ENCODE results near the gene TFB1M. TPM values are rescaled to one million over a fixed set of nuclear protein-coding genes. Genes with fewer than 3 reads are reported as not detected.
A peak's percentile ranks its signal among the peaks of the same experiment; 100 is the strongest.

The TFB1M gene
- total RNA-seq, 1 donor from 2014 or later = 31.2 TPM

DNA sequence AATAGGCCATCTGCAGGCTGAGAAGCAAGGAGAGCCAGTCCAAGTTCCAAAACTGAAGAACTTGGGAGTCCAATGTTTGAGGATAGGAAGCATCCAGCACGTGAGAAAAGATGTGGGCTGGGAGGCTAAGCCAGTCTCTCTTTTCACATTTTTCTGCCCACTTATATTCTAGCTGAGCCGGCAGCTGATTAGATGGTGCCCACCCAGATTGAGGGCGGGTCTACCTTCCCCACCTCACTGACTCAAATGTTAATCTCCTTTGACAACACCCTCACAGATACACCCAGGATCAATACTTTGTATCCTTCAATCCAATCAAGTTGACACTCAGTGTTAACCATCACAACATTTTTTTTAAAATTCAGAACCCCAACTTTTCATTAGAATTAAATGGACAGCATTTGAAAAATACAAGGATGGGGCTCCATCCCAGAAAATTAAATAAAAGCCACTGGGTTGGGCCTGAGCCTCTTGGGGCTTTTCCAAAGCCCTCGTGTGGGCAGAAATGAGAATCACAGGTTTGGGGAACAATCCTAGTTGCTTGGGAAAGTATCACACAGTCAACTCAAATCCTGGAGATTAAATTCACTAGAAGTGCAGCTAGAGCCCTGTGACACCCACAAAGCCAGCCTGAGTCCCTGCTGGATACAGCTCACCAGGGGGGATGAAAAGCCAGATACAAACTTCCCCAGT is 48.3 kb downstream of the TFB1M start:
- H3K27me3 Mint-ChIP-seq (ENCODE audit: insufficient read depth) = no peaks in the 10 kb centered on the region
- no peak for DNase-seq (ENCODE audit: low spot score)
- peaks cover 15% of the 10 kb centered on the region for H3K36me3 Mint-ChIP-seq (ENCODE audit: low read depth)
- peaks cover 6% of the 10 kb centered on the region for H3K4me1 Mint-ChIP-seq (ENCODE audit: low read depth)
- no peaks in the 10 kb centered on the region for H3K9me3 Mint-ChIP-seq
- H3K4me3 Mint-ChIP-seq = no peak overlapping the region
- intact Hi-C loops (cut with micrococcal nuclease) = no loop called here
- no peak overlapping the region for H3K27ac Mint-ChIP-seq

DNA sequence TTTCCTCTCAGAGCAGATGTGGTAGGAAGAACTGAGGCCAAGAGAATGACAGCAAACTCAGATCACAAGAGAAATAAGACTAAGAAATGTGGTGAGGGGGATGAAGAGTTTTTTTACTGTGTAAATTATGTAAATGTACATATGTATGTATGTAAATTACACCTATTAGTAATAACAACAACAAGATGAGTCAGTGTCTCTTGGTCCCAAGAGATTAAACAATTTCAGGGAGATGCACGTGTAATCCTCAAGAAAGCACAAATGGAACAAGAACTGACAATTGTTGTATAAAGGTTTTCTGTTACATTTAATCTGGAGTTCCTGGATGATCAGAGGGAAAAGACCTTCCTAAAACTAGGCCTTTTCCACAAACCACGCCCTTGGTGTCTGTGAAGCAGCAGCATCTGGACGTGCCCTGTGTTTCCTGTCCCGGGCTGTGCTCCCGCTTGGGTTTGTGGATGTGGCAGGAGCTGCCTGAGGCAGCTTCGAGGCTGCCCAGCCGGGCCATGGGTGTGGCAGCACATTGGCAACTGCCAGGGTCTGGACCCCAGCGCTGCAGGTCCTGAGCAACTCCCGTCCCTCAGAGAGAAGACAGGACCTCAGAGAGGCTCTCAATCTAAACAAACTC is 49.5 kb downstream of the TFB1M start:
- H3K9me3 Mint-ChIP-seq = no peaks in the 10 kb centered on the region
- peaks cover 14% of the 10 kb centered on the region for H3K36me3 Mint-ChIP-seq (ENCODE audit: low read depth)
- H3K4me1 Mint-ChIP-seq (ENCODE audit: low read depth) = peaks cover 6% of the 10 kb centered on the region
- H3K4me3 Mint-ChIP-seq = no peak overlapping the region
- intact Hi-C loops (cut with micrococcal nuclease) = no loop called here
- DNase-seq (ENCODE audit: low spot score) = no peak
- no peaks in the 10 kb centered on the region for H3K27me3 Mint-ChIP-seq (ENCODE audit: insufficient read depth)
- no peak overlapping the region for H3K27ac Mint-ChIP-seq

GRCh38 chr6:155263373-155264063 is 50.8 kb downstream of the TFB1M start, which contains the start of gene CLDN20:
TSS of gene CLDN20 (plus strand) at chr6:155264013. CDS start at chr6:155275720, 11,707 bp downstream.
- Mint-ChIP-seq H3K4me3 (no peak within 1 kb of the TSS), H3K27me3 (ENCODE audit: insufficient read depth) (no peaks in the 10 kb centered on the region), H3K36me3 (ENCODE audit: low read depth) (peaks cover 13% of the 10 kb centered on the region), H3K27ac (no peak within 1 kb of the TSS), H3K9me3 (no peaks in the 10 kb centered on the region), H3K4me1 (ENCODE audit: low read depth) (peaks cover 6% of the 10 kb centered on the region)
- intact Hi-C loops (cut with micrococcal nuclease) = no loop called here
- DNase-seq (ENCODE audit: low spot score) = no peak

DNA sequence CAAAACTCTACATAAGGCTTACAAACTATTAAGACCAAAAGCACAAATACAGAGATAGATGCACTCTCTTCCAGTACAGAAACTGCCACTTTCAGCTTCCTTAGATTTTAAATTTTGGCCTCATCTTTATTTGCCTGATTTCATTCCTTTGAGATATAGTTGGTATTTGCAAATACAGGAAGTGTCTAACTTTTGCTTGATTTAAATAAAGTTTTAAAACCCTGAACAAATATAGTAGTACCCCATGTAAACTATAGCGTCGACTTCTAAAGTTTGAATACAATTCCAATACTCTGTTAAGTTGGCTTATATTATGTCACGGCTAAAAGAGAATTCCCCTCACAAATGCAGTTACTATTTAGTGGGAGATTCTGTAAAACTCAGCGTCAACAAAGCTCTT is 51.6 kb downstream of the TFB1M start:
- no peak for DNase-seq (ENCODE audit: low spot score)

DNA sequence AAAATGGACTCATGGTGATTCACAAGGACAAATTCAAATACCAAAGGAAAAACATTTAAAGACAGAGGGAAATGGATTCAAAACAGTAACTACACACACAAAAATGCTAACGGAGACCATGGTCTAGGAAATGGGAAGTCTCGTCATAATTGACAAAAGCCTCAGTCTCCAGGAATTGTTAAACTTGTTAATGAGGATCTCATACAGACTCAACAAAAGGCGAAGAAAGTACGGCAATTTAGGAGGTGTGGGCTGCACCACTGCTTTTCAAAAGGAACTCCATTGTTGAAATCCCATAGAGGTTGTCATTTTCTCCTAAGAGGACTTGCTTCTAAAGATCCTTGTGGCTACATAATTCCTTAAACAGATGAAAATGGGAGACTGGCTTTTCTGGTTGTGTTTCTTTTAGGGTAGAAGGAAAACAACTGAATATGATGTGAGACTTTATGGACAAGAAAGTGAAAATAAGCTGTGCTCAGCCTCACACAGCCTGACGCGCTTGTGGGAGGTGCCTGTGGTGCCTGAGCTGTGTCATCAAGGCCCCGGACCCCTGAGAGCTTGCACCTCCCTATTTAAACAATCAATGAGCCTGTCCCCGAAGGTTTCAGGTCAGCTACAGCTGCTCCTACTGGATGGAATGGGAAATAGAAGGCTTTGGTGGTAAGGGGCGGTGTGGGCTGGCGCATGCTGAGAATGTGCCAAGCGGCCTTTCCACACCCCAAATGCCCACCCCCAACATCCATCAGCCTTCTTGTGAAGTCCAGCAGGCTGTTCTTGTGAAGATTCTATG is 53.0 kb downstream of the TFB1M start:
- Mint-ChIP-seq H3K27me3 (ENCODE audit: insufficient read depth) (no peaks in the 10 kb centered on the region), H3K4me1 (ENCODE audit: low read depth) (no peaks in the 10 kb centered on the region), H3K27ac (peak overlapping the region; percentile 11), H3K4me3 (no peak overlapping the region), H3K9me3 (no peaks in the 10 kb centered on the region), H3K36me3 (ENCODE audit: low read depth) (peaks cover 21% of the 10 kb centered on the region)
- no peak for DNase-seq (ENCODE audit: low spot score)
- intact Hi-C loops (cut with micrococcal nuclease) = no loop called here

More for the DNA sequence above, 51.6 kb downstream of the TFB1M start:
- Mint-ChIP-seq H3K9me3 (no peaks in the 10 kb centered on the region), H3K36me3 (ENCODE audit: low read depth) (peaks cover 17% of the 10 kb centered on the region), H3K27ac (no peak overlapping the region), H3K4me1 (ENCODE audit: low read depth) (no peaks in the 10 kb centered on the region), H3K27me3 (ENCODE audit: insufficient read depth) (no peaks in the 10 kb centered on the region), H3K4me3 (no peak overlapping the region)
- intact Hi-C loops (cut with micrococcal nuclease) = no loop called here

DNA sequence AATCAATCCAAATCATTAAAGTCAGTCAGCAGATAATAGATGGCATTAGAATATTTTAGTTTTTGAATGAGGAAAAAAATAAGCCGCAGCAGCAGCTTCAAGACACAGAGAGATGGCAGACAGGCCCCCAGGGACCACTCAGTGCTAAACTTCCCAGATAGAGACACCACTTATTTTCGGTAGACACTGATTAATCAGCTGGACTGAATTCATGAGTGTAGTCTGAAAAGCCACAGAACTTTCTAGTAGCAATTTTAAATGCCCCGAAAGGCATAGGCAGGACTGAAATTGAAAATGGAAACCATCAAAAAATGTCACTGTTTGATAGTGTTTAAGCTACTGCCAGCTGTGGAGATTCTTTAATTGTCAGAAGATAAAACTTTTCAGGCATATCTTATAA is 53.6 kb downstream of the TFB1M start:
- intact Hi-C loops (cut with micrococcal nuclease) = no loop called here
- H3K27ac Mint-ChIP-seq = peak overlapping the region; percentile 11
- peaks cover 21% of the 10 kb centered on the region for H3K36me3 Mint-ChIP-seq (ENCODE audit: low read depth)
- H3K4me1 Mint-ChIP-seq (ENCODE audit: low read depth) = no peaks in the 10 kb centered on the region
- no peak for DNase-seq (ENCODE audit: low spot score)
- no peaks in the 10 kb centered on the region for H3K9me3 Mint-ChIP-seq
- H3K27me3 Mint-ChIP-seq (ENCODE audit: insufficient read depth) = no peaks in the 10 kb centered on the region
- H3K4me3 Mint-ChIP-seq = no peak overlapping the region

GRCh38 chr6:155259897-155260296 is 54.4 kb downstream of the TFB1M start:
- H3K27me3 Mint-ChIP-seq (ENCODE audit: insufficient read depth) = no peaks in the 10 kb centered on the region
- H3K4me3 Mint-ChIP-seq = no peak overlapping the region
- intact Hi-C loops (cut with micrococcal nuclease) = no loop called here
- H3K27ac Mint-ChIP-seq = no peak overlapping the region
- no peak for DNase-seq (ENCODE audit: low spot score)
- peaks cover 27% of the 10 kb centered on the region for H3K36me3 Mint-ChIP-seq (ENCODE audit: low read depth)
- H3K9me3 Mint-ChIP-seq = no peaks in the 10 kb centered on the region
- H3K4me1 Mint-ChIP-seq (ENCODE audit: low read depth) = peaks cover 5% of the 10 kb centered on the region

DNA sequence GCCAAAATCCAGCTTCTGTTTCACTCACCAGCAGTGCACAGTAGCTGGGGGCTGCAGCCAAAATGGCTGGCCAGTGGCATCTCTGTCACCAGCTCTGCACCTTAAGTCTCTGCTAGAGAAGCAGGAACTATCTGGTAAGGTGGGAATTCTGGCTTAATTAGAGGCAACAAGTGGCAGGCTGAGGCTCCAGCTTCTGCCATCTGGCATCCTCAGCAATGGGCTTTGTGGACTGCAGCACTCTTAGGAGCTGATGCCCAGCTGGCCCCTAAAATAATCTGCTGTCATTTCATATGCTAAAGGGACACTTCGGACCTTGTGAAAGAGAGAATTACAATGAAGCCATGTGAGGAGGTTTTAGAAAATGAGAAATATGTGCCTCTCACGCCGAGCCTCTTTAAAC is 55.1 kb downstream of the TFB1M start:
- H3K4me1 Mint-ChIP-seq (ENCODE audit: low read depth) = peaks cover 5% of the 10 kb centered on the region
- H3K4me3 Mint-ChIP-seq = no peak overlapping the region
- intact Hi-C loops (cut with micrococcal nuclease) = no loop called here
- peaks cover 29% of the 10 kb centered on the region for H3K36me3 Mint-ChIP-seq (ENCODE audit: low read depth)
- H3K9me3 Mint-ChIP-seq = no peaks in the 10 kb centered on the region
- H3K27me3 Mint-ChIP-seq (ENCODE audit: insufficient read depth) = no peaks in the 10 kb centered on the region
- no peak for DNase-seq (ENCODE audit: low spot score)
- no peak overlapping the region for H3K27ac Mint-ChIP-seq

- Mint-ChIP-seq H3K27ac (no peak overlapping the region), H3K27me3 (ENCODE audit: insufficient read depth) (no peaks in the 10 kb centered on the region), H3K36me3 (ENCODE audit: low read depth) (peaks cover 38% of the 10 kb centered on the region), H3K4me3 (no peak overlapping the region), H3K4me1 (ENCODE audit: low read depth) (peaks cover 13% of the 10 kb centered on the region), H3K9me3 (no peaks in the 10 kb centered on the region)
- intact Hi-C loops (cut with micrococcal nuclease) = no loop called here
- DNase-seq (ENCODE audit: low spot score) = no peak
Measured at GRCh38 chr6:155257796-155258195, 56.5 kb downstream of the TFB1M start.

- H3K27me3 Mint-ChIP-seq (ENCODE audit: insufficient read depth) = no peaks in the 10 kb centered on the region
- no peak for DNase-seq (ENCODE audit: low spot score)
- no peak overlapping the region for H3K4me3 Mint-ChIP-seq
- no peak overlapping the region for H3K27ac Mint-ChIP-seq
- peaks cover 39% of the 10 kb centered on the region for H3K36me3 Mint-ChIP-seq (ENCODE audit: low read depth)
- H3K4me1 Mint-ChIP-seq (ENCODE audit: low read depth) = peaks cover 13% of the 10 kb centered on the region
- H3K9me3 Mint-ChIP-seq = no peaks in the 10 kb centered on the region
- intact Hi-C loops (cut with micrococcal nuclease) = no loop called here
Measured at GRCh38 chr6:155256122-155256795, 58.0 kb downstream of the TFB1M start.

DNA sequence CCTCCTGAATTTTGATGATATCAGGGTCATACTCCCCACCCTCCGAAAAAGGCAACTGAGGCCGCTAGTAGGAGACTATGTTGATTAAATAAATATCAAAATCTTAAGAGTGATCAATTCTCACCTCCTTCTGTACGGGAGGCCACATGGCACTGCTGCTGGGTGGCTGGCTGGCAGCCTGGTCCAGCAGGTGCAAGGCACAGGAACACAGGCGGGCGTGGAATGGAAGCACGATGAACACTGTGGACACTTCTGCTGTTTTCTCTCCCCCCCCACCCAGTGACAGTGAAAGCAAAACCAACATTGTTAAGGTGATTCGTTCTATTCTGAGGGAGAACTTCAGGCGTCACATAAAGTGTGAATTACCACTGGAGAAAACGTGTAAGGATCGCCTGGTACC is 60.1 kb downstream of the TFB1M start:
- no peak for DNase-seq (ENCODE audit: low spot score)
- no peaks in the 10 kb centered on the region for H3K9me3 Mint-ChIP-seq
- intact Hi-C loops (cut with micrococcal nuclease) = no loop called here
- no peak overlapping the region for H3K4me3 Mint-ChIP-seq
- H3K4me1 Mint-ChIP-seq (ENCODE audit: low read depth) = peaks cover 13% of the 10 kb centered on the region
- no peaks in the 10 kb centered on the region for H3K27me3 Mint-ChIP-seq (ENCODE audit: insufficient read depth)
- peaks cover 56% of the 10 kb centered on the region for H3K36me3 Mint-ChIP-seq (ENCODE audit: low read depth)
- no peak overlapping the region for H3K27ac Mint-ChIP-seq

DNA sequence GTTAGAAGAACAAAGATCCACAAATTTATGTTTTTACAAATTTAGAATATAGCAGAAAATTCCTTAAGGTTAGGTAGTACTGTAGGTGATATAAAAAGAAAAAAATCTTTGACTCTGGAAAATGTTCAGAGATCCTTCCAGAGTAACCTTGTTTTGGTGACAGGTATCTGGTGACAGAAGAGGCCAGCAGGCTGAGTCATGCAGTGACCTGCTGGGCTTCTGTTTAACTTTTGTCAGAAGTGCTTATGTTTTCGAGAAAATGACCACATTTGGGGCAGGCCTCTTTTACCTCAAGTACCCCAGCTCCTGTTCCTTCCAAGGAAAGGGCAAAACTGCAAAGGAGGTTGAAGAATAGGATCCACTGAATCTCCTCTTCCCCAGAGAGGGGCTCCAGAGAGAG is 60.9 kb downstream of the TFB1M start:
- Mint-ChIP-seq H3K27me3 (ENCODE audit: insufficient read depth) (no peaks in the 10 kb centered on the region), H3K27ac (no peak overlapping the region), H3K4me1 (ENCODE audit: low read depth) (peaks cover 13% of the 10 kb centered on the region), H3K4me3 (no peak overlapping the region), H3K9me3 (no peaks in the 10 kb centered on the region), H3K36me3 (ENCODE audit: low read depth) (peaks cover 57% of the 10 kb centered on the region)
- intact Hi-C loops (cut with micrococcal nuclease) = no loop called here
- no peak for DNase-seq (ENCODE audit: low spot score)
